ENCODE results near the gene PSMB11.

GRCh38 chr14:23051141-23052057 is 9.4 kb downstream of the PSMB11 start:
- TF ChIP-seq POLR2A (IDR thresholded peaks at IDR 0.05) (no peak), CTCF (IDR thresholded peaks at IDR 0.05) (no peak)

Data from heart left ventricle (tissue), 13 donors.